ENCODE measurements around the gene POU6F2.
"Not testable (repeated sequence)": the region's sequence is repeated elsewhere in the genome, so short reads cannot be mapped to it uniquely, and the experiment has no call there.

The POU6F2 gene

DNA sequence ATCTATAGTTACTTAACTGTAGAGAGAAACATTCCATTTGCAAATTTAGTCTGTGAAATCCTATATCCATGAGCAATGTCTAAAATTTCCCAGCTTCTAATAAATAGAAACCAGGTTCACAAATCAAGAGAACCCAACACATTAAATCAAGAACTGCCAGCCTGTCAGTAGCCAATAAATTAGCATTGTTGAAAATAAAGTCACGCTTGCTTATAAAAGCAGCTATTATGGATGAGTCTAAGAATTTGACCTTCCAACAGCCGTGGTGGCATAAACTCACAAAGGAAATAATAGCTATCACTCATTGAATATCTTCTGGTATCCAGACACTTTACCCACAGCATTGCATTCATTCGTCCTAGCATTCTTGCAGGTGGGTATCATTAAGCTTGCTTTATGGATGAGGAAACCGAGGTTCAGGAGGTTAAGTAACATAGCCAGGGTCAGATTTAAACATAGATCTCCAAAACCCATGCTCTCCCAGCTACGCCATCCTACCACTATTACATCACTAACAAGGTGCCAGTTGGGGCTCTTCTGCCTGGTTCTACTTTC lies 328.4 kb downstream of the POU6F2 start:
- no peak for DNase-seq (ENCODE audit: low spot score)

DNA sequence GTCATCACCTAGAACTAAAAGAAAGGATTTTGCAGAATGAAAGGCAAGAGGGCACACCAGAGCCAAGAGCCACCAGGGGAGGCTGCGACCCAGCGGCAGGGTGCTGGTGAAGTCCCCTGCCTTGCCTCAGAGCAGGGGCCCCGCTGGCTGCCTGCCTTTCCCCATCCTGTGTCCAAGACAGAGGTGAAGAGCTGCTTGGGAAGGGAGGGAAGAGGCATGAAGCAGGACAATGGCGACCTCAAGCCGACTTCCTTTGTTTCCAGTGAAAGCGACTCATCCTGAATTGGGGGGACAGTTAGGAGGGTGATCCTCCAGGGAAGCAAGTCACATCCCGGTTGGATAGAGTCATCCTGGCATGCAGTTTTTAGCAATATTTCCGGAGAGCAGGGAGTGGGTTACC lies 333.0 kb downstream of the POU6F2 start:
- no peak for DNase-seq (ENCODE audit: low spot score)

DNA sequence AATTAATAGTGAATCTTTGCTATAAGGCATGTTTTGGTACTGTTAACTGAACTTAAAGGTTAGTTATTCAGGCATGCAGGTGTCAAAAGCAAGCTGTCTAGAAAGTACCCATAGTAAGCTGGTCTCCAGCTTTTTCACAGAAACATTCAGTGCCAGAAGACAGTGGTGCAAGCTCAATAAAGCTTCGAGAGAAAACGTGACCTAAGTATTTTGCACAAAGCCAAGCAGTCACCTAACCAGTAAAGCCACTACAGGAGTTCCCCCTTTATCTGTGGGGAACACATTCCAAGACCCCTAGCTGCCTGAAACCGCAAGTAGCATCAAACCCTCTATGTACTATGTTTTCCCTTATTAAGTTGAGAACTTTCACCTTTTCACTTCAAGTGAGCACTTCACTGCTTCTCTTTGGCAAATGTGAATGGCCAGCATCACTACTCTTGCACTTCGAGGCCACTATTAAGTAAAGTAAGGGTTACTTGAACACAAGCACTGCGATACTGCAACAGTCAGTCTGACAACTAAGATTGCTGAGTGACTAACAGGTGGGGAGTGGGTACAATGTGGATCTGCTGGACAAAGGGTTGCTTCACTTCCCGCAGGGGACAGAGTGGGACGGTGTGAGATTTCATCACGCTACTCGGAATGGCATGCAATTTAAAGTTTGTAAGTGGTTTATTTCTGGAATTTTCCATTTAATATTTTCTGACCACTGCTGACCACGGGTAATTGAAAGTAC lies 334.7 kb downstream of the POU6F2 start:
- no peak for DNase-seq (ENCODE audit: low spot score)

DNA sequence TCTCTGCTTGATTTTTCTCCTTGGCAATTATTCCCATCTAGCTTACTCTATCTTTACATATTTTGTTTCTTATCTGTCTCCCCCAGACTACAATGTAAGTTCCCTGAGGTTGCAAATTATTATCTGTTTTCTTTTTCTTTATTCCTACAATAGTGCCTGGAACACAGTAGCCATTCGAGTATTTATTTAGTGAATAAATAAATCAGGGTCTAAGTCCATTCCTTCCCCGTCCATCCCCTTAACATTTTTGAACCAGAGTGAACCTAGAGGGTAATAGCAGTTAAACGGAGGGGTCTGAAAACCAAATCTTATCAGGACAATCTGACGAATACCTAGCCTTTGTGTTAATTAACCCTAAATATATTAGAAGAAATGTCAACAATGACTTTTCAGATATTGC lies 335.7 kb downstream of the POU6F2 start:
- DNase-seq (ENCODE audit: low spot score) = no peak

DNA sequence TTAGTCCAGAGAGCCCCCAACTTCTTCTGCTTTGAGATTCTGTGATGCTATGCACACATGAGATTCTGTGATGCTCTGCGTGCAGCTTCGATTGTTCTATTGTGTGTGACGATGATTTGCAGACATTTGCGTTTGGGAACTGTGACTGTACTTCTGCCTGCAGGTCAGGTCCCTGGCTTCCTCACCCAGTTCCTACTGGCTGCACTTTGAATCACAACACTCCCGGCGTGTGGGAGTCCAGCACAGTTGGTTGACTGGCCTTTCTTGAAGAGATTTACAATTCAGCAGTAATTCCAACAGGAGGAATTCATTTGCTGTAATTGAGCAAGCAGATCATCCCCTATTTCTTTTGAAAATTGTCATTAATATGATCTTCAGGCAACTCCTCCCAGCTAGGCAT lies 336.3 kb downstream of the POU6F2 start:
- DNase-seq (ENCODE audit: low spot score) = no peak

DNA sequence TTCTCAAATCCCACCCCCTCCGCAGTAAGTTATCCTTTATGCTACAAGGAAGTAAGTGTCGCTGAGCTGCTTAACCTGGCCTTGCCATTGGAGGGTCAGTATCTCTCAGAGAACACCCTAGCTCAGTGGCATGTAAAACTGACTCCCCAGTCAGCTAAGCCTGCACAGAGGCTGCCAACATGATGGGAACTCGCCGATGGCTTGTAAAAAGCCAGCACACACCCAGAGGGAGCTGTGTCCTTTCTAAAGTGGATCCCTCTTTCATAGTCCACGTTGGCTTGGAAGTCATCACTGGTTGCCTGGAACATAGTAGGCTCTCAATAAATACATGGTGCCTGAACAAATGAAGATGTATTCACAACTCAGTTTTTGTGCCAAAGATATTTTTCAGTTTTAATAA lies 339.4 kb downstream of the POU6F2 start:
- DNase-seq (ENCODE audit: low spot score) = no peak

DNA sequence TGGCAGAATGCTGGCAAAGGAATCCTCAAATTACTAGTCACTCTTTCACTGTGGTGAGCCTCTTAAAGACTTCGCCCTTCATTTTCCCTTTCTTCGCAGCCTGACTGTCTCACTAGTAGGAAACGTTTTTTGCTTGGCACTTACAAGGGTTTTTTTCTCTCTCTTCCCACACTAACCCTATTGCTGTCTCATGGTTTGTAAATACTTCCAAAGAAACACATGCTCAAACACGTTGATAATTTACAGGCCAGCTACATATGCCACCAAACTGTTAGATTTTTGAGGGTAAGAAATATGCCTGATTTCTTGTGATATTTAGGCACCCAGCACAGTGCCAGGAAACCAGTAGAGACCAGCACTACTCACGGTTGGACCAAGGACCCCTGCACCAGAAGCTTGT lies 340.2 kb downstream of the POU6F2 start:
- no peak for DNase-seq (ENCODE audit: low spot score)

DNA sequence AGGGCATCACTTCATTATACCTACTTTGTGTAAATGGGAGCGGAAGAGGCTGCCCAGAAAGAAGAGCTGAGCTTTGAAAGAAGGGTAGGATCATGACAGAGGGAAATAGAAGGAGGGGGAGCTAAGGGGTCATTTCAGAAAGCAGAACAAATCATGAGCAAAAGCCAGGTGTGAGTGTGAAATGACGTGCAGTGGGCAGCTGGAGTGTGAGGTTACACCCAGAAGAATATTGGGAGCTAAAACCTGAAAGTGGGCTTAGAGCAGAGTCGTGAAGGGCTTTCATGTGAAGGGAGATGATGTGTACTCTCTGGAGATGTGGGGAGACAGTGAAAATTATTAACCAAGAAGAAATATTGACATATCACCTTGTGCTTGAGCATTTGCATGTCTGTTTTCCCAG lies 343.5 kb downstream of the POU6F2 start:
- DNase-seq (ENCODE audit: low spot score) = no peak

DNA sequence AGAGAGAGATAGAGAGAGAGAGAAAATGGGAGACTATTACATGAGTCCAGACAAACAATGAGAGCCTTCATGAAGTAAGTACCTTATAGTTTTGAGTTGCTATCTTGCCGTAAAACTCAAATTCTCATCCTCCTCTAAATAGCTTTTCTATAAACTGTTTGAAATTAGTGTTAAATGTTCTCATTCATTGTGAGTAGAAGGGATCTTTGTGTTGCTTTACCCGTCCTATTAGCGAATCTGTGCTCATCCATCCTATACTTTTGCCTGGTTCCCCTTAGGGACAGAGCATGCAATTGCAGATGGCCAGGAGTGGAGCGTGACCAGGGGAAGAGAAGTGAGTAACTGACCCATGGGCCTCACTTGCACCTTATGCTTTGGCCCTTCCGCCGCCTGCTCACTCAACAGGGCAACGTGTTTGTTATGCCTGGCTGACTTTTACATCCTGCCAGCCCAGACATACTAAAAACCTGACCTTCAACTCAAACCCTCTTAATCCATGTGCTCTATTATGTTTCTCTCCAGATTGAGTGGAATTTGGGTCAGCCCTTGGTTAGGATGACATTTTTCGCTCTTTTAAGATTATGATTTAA lies 344.3 kb downstream of the POU6F2 start:
- no peak for DNase-seq (ENCODE audit: low spot score)

DNA sequence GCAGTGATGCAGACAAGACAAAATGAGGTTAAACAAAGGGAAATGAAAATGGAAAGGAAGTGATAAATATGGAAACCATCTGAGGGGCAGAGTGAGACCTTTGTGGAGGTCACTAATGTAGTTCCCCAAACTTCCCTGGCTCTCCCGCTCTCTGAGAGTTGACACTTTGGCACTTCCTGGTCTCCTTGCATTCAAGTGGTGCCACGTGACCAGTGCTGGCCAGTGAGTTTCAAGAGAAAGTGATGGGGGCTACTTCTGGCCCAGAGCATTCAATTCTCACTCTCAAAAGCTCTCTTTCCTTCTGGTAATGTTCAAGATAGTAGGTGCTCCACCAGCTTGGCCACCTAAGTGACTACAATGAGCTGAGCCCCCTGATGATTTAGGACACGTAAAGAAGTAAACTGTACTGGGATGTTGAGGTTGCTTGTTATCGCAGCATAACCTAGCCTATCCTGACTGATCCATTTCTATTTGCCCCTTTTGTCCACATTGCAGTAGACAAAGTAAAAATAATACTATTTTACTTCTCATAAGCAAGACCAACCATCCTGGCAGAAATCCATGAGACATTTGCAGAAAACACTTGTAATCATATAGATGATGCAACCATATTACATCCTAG lies 346.5 kb downstream of the POU6F2 start:
- peak; percentile 18 for DNase-seq (ENCODE audit: low spot score)

DNA sequence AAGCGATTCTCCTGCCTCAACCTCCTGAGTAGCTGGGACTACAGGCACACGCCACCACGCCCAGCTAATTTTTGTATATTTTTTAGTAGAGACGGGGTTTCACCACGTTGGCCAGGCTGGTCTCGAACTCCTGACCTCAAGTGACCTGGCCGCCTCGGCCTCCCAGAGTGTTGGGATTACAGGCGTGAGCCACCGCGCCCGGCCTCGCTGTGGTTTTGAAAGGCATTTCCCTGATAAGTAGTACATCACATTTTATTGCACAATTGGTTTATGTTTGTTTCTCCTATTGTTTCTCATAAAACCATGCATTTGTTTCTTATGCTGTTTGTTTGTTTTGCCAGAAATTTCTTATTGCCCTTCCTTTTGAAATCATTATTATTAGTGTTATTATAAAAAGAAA lies 353.9 kb downstream of the POU6F2 start:
- not testable (repeated sequence) for DNase-seq (ENCODE audit: low spot score)

DNA sequence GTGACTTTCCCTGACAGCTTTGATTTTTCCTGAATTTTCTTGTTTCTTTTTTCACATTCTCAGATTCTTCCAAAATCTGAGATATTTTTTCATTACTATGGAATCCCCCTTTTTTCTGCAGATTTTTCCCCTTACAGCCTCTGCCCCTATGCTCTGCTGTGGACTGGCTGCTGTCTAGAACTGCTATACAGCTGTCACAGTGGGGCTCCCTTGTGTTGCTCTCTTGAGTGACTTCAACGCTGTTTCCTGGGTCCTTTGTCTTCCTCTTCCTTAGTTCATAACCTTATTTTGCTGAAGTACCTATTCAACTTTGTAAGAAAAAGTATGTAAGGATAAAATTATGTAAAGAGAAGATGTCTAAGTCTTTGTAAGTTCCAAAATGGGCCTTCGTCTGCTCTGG lies 354.4 kb downstream of the POU6F2 start:
- DNase-seq (ENCODE audit: low spot score) = no peak

DNA sequence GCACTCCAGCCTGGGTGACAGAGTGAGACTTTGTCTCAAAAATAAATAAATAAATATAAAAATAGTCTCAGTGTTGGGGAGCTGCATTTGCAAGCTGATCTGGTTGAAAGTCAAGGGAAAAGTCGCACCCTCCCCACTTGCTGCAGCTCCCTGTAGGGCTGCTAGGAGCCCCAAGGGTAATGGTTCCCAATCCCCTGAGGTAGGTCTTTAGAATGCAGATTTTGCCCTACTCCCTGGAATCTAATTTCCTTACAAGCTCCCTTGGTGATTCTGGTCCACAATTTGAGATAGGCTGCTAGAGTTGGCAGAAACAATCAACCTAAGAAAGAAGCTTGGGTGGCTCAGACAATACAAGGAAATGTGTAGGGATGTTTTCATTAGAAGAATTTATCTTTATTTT lies 356.0 kb downstream of the POU6F2 start:
- no peak for DNase-seq (ENCODE audit: low spot score)

DNA sequence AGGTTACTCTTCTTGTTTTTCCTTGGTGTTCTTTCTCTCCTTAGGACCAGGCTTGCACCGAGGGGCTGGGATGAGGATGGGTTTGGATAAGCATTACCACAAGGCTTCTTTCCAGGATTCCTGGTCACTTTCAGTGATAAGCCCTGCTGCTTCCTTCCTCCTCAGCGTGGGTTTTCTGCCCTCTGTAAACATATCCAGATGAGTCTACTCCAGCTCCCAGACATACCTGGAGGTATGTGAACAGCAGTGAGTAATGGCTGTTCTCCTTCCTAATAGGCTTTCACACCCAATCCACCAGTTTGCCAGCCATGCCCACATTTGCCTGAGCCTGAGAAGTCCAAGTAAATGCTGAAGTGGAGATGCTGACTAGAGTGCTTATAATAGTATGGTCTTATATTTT lies 358.7 kb downstream of the POU6F2 start:
- no peak for DNase-seq (ENCODE audit: low spot score)

DNA sequence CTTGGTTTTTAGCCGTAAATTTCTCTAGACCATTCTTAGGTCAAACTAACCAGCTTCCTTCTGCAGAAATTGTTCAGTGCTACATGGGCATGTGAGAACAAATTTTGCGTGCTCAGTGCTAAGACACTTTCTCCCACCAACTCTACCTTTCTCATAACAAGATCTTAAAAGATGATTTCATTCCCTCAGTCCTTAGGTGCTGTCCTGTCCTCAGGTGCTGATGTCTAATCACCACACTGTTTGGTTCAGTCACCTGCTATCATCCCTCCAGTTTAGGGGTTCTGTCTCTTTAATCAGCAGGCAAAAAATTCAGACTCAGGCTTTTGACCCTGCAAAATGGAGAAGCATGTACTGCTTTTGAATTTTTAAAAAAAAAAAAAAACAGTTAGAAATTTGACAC lies 361.0 kb downstream of the POU6F2 start:
- no peak for DNase-seq (ENCODE audit: low spot score)

DNA sequence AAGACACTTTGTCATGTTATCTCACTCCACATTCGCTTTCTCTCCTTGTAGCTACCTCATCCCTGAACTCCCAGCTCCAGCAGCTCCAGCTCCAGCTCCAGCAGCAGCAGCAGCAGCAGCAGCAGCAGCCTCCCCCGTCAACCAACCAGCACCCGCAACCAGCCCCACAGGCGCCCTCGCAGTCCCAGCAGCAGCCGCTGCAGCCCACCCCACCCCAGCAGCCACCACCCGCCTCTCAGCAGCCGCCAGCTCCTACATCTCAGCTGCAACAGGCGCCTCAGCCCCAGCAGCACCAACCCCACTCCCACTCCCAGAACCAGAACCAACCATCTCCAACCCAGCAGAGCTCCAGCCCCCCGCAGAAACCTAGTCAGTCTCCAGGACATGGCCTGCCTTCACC lies 361.9 kb downstream of the POU6F2 start:
- DNase-seq (ENCODE audit: low spot score) = no peak

DNA sequence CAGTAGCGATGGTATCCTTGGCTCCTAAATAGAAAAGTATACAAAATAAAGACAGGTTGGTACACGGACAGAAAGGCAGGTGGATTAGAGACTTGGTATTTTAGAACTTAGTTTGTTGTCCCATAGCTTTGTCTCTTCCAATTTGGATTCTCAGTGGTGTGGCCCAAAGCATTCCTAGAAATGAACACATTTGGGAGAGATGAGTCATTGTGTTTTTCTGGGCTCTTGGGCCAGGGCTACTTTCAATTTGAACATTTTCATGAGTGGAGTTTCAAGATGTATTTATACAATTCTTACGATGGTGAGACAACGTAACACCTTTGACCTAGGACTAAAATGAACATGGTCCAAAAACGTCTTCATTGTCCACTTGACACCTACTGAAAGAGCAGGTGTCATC lies 363.4 kb downstream of the POU6F2 start:
- DNase-seq (ENCODE audit: low spot score) = no peak

DNA sequence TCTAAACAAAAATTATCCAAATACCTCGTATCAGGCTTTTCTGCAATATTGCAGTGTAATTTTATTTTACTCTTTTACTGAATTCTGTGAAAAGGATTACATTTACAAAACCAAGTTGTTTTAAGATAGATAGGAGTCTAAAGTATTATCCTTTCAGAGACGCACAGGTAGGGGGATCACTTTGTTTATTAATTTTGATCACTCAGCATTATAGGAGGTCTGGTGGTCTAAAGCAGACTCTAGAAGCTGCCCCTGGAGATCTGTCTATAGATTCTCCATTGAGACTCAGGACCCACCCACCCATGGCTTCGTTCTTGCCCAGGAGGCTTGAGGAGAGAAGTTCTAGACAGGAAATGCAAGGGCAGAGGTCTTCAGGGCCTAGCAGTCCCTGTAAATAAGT lies 365.1 kb downstream of the POU6F2 start:
- no peak for DNase-seq (ENCODE audit: low spot score)

DNA sequence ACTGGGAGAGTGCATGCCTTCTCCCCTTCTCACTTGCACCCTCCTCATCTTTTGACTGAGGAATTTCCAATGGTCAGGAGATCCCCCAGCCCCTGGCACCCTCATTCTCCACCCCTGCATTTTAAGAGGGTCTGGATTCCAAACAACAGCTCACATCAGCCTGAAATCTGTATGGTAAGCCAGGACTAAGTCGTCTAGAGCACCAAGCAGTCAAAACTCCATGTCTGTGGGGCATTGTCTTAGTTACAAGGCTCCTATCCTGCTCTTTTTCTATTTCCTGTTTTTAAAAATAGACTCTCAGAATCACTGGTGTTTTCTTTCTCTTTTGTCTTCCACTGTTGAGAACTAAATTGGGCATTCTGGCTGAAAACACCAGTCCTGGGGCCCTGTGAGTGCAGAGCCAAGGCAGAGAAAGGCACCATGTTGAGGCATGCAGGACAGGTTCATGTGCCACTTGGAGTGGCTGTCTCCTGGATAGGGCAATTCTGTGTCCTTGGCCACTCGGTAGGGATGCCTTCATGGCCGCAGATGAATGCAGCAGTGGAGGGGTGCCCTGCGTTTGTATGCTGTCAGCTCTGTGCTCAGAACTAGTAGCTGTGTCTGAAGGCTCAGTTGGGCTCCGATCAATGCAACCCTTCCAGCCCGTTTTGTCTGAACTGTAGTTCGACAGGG lies 371.9 kb downstream of the POU6F2 start:
- no peak for DNase-seq (ENCODE audit: low spot score)

DNA sequence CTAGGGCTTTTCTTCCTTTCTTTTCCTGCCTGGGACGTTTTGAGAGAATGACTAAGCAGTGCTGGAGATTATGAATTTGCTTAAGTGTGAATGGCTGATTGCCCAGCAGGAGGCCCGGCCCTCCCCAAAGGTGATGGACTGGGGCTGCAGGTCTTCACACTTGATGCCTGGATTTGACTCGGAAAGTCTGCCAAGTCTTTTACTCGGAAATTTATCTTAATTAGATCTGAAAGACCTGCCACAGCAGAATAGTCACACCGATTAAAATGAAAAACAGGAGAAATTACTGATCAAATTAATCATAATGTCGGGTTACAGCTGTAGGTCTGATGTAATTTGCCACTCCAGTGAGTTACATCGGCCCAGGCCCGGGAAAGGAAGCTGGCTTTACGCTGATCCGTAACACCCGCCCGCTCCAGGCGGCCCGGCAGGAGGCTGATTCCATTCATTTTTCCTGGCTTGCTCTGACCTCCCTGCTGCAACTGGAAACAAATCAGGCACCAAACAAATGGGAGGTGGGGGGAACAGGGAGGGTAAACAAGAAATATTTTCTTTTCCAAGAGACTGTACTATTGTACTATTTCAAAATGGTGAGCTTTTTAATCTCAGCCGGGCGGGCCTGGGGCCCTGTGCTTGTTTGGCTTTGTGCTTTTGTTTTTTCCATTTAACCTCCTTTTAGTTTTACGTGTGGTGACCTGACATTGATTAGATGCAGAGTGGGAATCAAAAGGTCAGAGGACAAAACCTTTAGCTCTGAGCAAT lies 376.1 kb downstream of the POU6F2 start:
- DNase-seq (ENCODE audit: low spot score) = no peak

DNA sequence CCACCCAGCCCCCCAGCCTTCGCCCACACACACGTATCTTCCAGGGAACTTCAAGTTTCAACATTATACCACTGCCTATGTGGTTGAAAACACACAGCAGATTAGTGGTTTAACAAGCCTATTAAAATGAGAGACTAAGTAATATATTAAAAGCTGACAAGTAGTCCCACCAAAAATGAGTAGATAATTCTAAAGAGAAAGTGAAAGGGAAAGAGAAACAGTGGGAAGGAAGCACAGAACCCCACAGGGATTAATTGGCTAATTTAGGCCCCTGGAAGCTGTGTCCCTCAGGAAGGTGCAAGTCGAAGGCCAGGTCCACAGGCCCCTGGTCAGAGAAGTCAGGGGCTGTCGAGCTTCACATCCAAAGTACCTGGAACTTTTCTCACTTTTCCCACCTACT lies 378.0 kb downstream of the POU6F2 start:
- DNase-seq (ENCODE audit: low spot score) = no peak

All from NAMALWA (cell line).